Stomach (tissue), 9 donors: ENCODE measurements around the gene CHURC1. TPM values are rescaled to one million over a fixed set of nuclear protein-coding genes. Genes with fewer than 3 reads are reported as not detected.

Experiments used
- DNase-seq, 2 donors: peaks; one replicate each; pipeline versions ENCODE4 v3.0.0 to v3.0.0-alpha.2; 2013 to 2019
- H3K27ac ChIP-seq, 5 donors: fragments of 200-600 bp in 4 of 5; sonication (generic) in 4 of 5; one replicate each; pipeline ENCODE4 v1.5.1; 2013 to 2019; ENCODE audit warnings: mild to moderate bottlenecking in 1 of 5, moderate library complexity in 1 of 5
- H3K27me3 ChIP-seq, 3 donors: fragments of 200-600 bp; sonication (generic); one replicate each; pipeline ENCODE4 v1.5.1; 2017 to 2019; ENCODE audit warnings: mixed run types in 1 of 3
- H3K36me3 ChIP-seq, 4 donors: fragments of 200-600 bp; sonication (generic); 1 replicate in 3 of 4; 2 replicates in 1 of 4; pipeline ENCODE4 v1.5.1; 2016 to 2019
- H3K4me1 ChIP-seq, 4 donors: fragments of 200-600 bp; sonication (generic); one replicate each; pipeline ENCODE4 v1.5.1; 2016 to 2019
- H3K4me3 ChIP-seq, 4 donors: fragments of 200-600 bp; sonication (generic) in 3 of 4; one replicate each; pipeline ENCODE4 v1.5.1; 2016 to 2019; ENCODE audit warnings: mild to moderate bottlenecking in 1 of 4
- H3K9me3 ChIP-seq, 4 donors: fragments of 200-600 bp; sonication (generic); one replicate each; pipeline ENCODE4 v1.5.1; 2016 to 2019
- CTCF ChIP-seq, 7 experiments: fragments of 450-650 bp in 4 of 7; fragments of 200-600 bp in 3 of 7; sonication (generic) in 3 of 7; IDR thresholded peaks; one replicate each; pipeline ENCODE4 v1.5.1; 2016 to 2019; ENCODE audit warnings: antibody characterized with exemption in 7 of 7, control low read depth in 2 of 7, mild to moderate bottlenecking in 1 of 7
- EP300 ChIP-seq: sonication (generic); formaldehyde crosslinking; IDR thresholded peaks from one replicate; pipeline ENCODE4 v1.6.1; 2017; ENCODE audit warnings: antibody characterized with exemption
- POLR2A ChIP-seq, 4 donors: fragments of 450-650 bp; IDR thresholded peaks; one replicate each; pipeline ENCODE4 v1.6.1; 2016; ENCODE audit warnings: antibody characterized with exemption in 4 of 4, control low read depth in 2 of 4, mild to moderate bottlenecking in 1 of 4, moderate library complexity in 1 of 4
- POLR2AphosphoS5 ChIP-seq, 3 donors: sonication (generic); formaldehyde crosslinking; IDR thresholded peaks; one replicate each; pipeline ENCODE4 v1.6.1; 2016; ENCODE audit warnings: antibody characterized with exemption in 3 of 3
- WGBS, 5 donors: extraction: QIAGEN DNeasy Blood & Tissue Kit in 3 of 5; methylation state at CpG; one replicate each; pipeline versions ENCODE4 v1.1.5 to v1.1.7; 2013 to 2018; 5-methylcytosine and 5-hydroxymethylcytosine counted together
- intact Hi-C: fragments of 100-400 bp; cut with DNase I; formaldehyde crosslinking; loops from one replicate; pipeline ENCODE4 v1.15.1; 2023; ENCODE audit warnings: low total_unique reads
- polyA plus RNA-seq, 3 donors: library from polyadenylated mRNA; stranded (reverse); fragments of 200-250 nt; gene quantifications; one replicate each; pipeline ENCODE4 v1.2.3, GENCODE V29; 2013
- total RNA-seq, 5 donors: library from RNA; depleted of rRNA; stranded (reverse); fragments of >200 nt; gene quantifications; one replicate each; pipeline versions ENCODE4 v1.1.0 to v1.2.3, GENCODE V29; 2014 to 2016
- donor health status: healthy with polysubstance abuse.
- donor health status: Bipolar disorder and iron deficiency.
- donor health status: healthy.

Gene CHURC1
- total and polyA plus RNA-seq, 8 donors = 20.4 to 102 (median 42.5) TPM

- no peak for TF ChIP-seq CTCF (IDR thresholded peaks at IDR 0.05)
- no peak for TF ChIP-seq EP300
- no peak for TF ChIP-seq POLR2AphosphoS5 (IDR thresholded peaks at IDR 0.05)
- TF ChIP-seq POLR2A (IDR thresholded peaks at IDR 0.05) = no peak
- Histone ChIP-seq H3K27me3 (no peaks in the 10 kb centered on the region), H3K36me3 (peaks cover 10 to 44% (median 36%) of the 10 kb centered on the region in 4 donors), H3K4me3 (peak overlapping the region in 1 of 4 donors; percentile 43), H3K9me3 (no peaks in the 10 kb centered on the region), H3K4me1 (peaks cover 4 to 76% (median 52%) of the 10 kb centered on the region in 4 donors), H3K27ac (peak overlapping the region; percentile 1 to 78 (median 62))
- WGBS, 5 donors = 85 to 91% (median 89%) methylated on average over 17 of the region's 17 CpGs
- intact Hi-C loops = no loop called here
- DNase-seq = no peak
Measured at GRCh38 chr14:64938972-64939816, 24.9 kb downstream of the CHURC1 start.

- Histone ChIP-seq H3K27ac (peak overlapping the region in 4 of 5 donors; percentile 1 to 78 (median 48)), H3K4me3 (peak overlapping the region in 2 of 4 donors; percentile 34 to 43), H3K9me3 (no peaks in the 10 kb centered on the region), H3K4me1 (peaks cover 5 to 76% (median 52%) of the 10 kb centered on the region in 4 donors), H3K36me3 (peaks cover 10 to 38% (median 35%) of the 10 kb centered on the region in 4 donors), H3K27me3 (no peaks in the 10 kb centered on the region)
- 77 to 88% (median 81%) methylated on average over 3 of the region's 3 CpGs for WGBS, 5 donors
- TF ChIP-seq POLR2AphosphoS5 (IDR thresholded peaks at IDR 0.05) (no peak), POLR2A (IDR thresholded peaks at IDR 0.05) (no peak), CTCF (IDR thresholded peaks at IDR 0.05) (no peak), EP300 (no peak)
- DNase-seq = no peak
- intact Hi-C loops = no loop called here
Measured at GRCh38 chr14:64939817-64940190, 25.5 kb downstream of the CHURC1 start.

- H3K4me3 ChIP-seq = peak overlapping the region in 3 of 4 donors; percentile 34 to 45 (median 43)
- no peaks in the 10 kb centered on the region for H3K27me3 ChIP-seq
- H3K4me1 ChIP-seq = peaks cover 5 to 70% (median 49%) of the 10 kb centered on the region in 4 donors
- intact Hi-C loops = no loop called here
- H3K27ac ChIP-seq = peak overlapping the region; percentile 41 to 85 (median 78)
- WGBS, 5 donors = 85 to 94% (median 90%) methylated on average over 3 of the region's 3 CpGs
- H3K36me3 ChIP-seq = peaks cover 10 to 41% (median 31%) of the 10 kb centered on the region in 4 donors
- TF ChIP-seq POLR2A (IDR thresholded peaks at IDR 0.05) (no peak), POLR2AphosphoS5 (IDR thresholded peaks at IDR 0.05) (no peak), EP300 (no peak), CTCF (IDR thresholded peaks at IDR 0.05) (no peak)
- DNase-seq = no peak
- no peaks in the 10 kb centered on the region for H3K9me3 ChIP-seq
Measured at GRCh38 chr14:64940336-64940910, 26.2 kb downstream of the CHURC1 start.

GRCh38 chr14:64942531-64943111 lies 28.4 kb downstream of the CHURC1 start, which contains the start of gene GPX2:
TSS of gene GPX2 (minus strand) at chr14:64942745. CDS start at chr14:64942726, 19 bp downstream.
- H3K27ac ChIP-seq = peak within 1 kb of the TSS; percentile 69 to 85 (median 79)
- H3K4me1 ChIP-seq = peaks cover 5 to 48% (median 38%) of the 10 kb centered on the region in 4 donors
- TF ChIP-seq EP300 = no peak
- TF ChIP-seq POLR2AphosphoS5 (IDR thresholded peaks at IDR 0.05) = peak in 2 of 3 donors; percentile 74 to 82
- no peak for TF ChIP-seq CTCF (IDR thresholded peaks at IDR 0.05)
- TF ChIP-seq POLR2A (IDR thresholded peaks at IDR 0.05) = peak in 1 of 4 donors; percentile 72
- H3K27me3 ChIP-seq = no peaks in the 10 kb centered on the region
- peak within 1 kb of the TSS; percentile 21 to 45 (median 38) for H3K4me3 ChIP-seq
- peaks cover 10 to 57% (median 36%) of the 10 kb centered on the region in 4 donors for H3K36me3 ChIP-seq
- no peaks in the 10 kb centered on the region for H3K9me3 ChIP-seq
- DNase-seq = peak; percentile 84 to 91
- intact Hi-C loops = no loop called here
- WGBS, 5 donors = 41 to 69% (median 52%) methylated on average over 13 of the region's 13 CpGs
